Germinal center (tissue), 1 donor: ENCODE data around the gene MAGIX.

Experiments used
- DNase-seq: peaks from one replicate; pipeline ENCODE4 v3.0.0; 2012; ENCODE audit warnings: mixed read lengths, low spot score

MAGIX gene

GRCh38 chrX:49204709-49205108, 42.2 kb downstream of the MAGIX start:
- no peak for DNase-seq

- DNase-seq, result no peak
Observed at GRCh38 chrX:49205443-49205842, 42.9 kb downstream of the MAGIX start.

GRCh38 chrX:49206543-49206942, 44.0 kb downstream of the MAGIX start:
- no peak for DNase-seq

- no peak for DNase-seq
Observed at GRCh38 chrX:49208399-49208798, 45.8 kb downstream of the MAGIX start.

GRCh38 chrX:49209434-49210251, 47.1 kb downstream of the MAGIX start:
- no peak for DNase-seq

- DNase-seq, result no peak
Observed at GRCh38 chrX:49210406-49210805, 47.8 kb downstream of the MAGIX start.

GRCh38 chrX:49211074-49211473, 48.5 kb downstream of the MAGIX start:
- DNase-seq, result no peak

- DNase-seq, result no peak
Observed at GRCh38 chrX:49212209-49212608, 49.7 kb downstream of the MAGIX start.

- DNase-seq, result no peak
Observed at GRCh38 chrX:49212861-49213260, 50.3 kb downstream of the MAGIX start.

- DNase-seq, result no peak
Observed at GRCh38 chrX:49214416-49214815, 51.9 kb downstream of the MAGIX start.

GRCh38 chrX:49214996-49215526, 52.5 kb downstream of the MAGIX start:
- no peak for DNase-seq
